GM20431 (cell line): Measurements from ENCODE around the gene FTO.

Experiments
- in situ Hi-C: fragments of 300-500 bp; cut with MseI, MboI; formaldehyde crosslinking; loops from one replicate; pipeline ENCODE4 v1.15.0; 2020; ENCODE audit warnings: low sequenced_read_pairs; ENCODE audit not compliant: unreplicated experiment

The FTO gene

GRCh38 chr16:53775821-53776431 lies 72.0 kb downstream of the FTO start:
- in situ Hi-C loops = no loop called here

GRCh38 chr16:53779186-53779585 lies 75.2 kb downstream of the FTO start:
- in situ Hi-C loops = no loop called here

- in situ Hi-C loops = no loop called here
These were observed 76.1 kb downstream of the FTO start for GRCh38 chr16:53780051-53780450.

GRCh38 chr16:53781023-53781605 lies 77.2 kb downstream of the FTO start:
- in situ Hi-C loops = no loop called here

GRCh38 chr16:53782148-53782547 lies 78.2 kb downstream of the FTO start:
- in situ Hi-C loops = no loop called here

GRCh38 chr16:53784291-53784690 lies 80.3 kb downstream of the FTO start:
- in situ Hi-C loops = no loop called here

GRCh38 chr16:53785044-53785443 lies 81.1 kb downstream of the FTO start:
- in situ Hi-C loops = no loop called here

- in situ Hi-C loops = no loop called here
These were observed 82.0 kb downstream of the FTO start for GRCh38 chr16:53785916-53786315.

- in situ Hi-C loops = no loop called here
These were observed 83.5 kb downstream of the FTO start for GRCh38 chr16:53787423-53787822.

- in situ Hi-C loops = no loop called here
These were observed 85.2 kb downstream of the FTO start for GRCh38 chr16:53789137-53789536.

- in situ Hi-C loops = no loop called here
These were observed 88.4 kb downstream of the FTO start for GRCh38 chr16:53792161-53792951.

- in situ Hi-C loops = no loop called here
These were observed 99.5 kb downstream of the FTO start for GRCh38 chr16:53803451-53803850.

- in situ Hi-C loops = no loop called here
These were observed 100.0 kb downstream of the FTO start for GRCh38 chr16:53803998-53804397.

GRCh38 chr16:53804467-53804866 lies 100.5 kb downstream of the FTO start:
- in situ Hi-C loops = no loop called here

GRCh38 chr16:53805113-53805512 lies 101.2 kb downstream of the FTO start:
- in situ Hi-C loops = no loop called here

- in situ Hi-C loops = no loop called here
These were observed 101.8 kb downstream of the FTO start for GRCh38 chr16:53805752-53806151.

GRCh38 chr16:53809088-53809932 lies 105.4 kb downstream of the FTO start:
- in situ Hi-C loops = no loop called here

- in situ Hi-C loops = no loop called here
These were observed 109.0 kb downstream of the FTO start for GRCh38 chr16:53812914-53813313.

GRCh38 chr16:53814801-53815200 lies 110.8 kb downstream of the FTO start:
- in situ Hi-C loops = no loop called here

- in situ Hi-C loops = no loop called here
These were observed 112.4 kb downstream of the FTO start for GRCh38 chr16:53816211-53816836.
